HG03135 (cell line): ENCODE results near the gene GLS.
"Not testable (repeated sequence)": the region's sequence is repeated elsewhere in the genome, so short reads cannot be mapped to it uniquely, and the experiment has no call there.

Source experiments
- ATAC-seq: cut with Tn5 transposase; IDR thresholded peaks from one replicate; pipeline ENCODE4 v1.9.1; 2021; ENCODE audit warnings: mild to moderate bottlenecking, moderate library complexity; ENCODE audit not compliant: unreplicated experiment

GLS gene

DNA sequence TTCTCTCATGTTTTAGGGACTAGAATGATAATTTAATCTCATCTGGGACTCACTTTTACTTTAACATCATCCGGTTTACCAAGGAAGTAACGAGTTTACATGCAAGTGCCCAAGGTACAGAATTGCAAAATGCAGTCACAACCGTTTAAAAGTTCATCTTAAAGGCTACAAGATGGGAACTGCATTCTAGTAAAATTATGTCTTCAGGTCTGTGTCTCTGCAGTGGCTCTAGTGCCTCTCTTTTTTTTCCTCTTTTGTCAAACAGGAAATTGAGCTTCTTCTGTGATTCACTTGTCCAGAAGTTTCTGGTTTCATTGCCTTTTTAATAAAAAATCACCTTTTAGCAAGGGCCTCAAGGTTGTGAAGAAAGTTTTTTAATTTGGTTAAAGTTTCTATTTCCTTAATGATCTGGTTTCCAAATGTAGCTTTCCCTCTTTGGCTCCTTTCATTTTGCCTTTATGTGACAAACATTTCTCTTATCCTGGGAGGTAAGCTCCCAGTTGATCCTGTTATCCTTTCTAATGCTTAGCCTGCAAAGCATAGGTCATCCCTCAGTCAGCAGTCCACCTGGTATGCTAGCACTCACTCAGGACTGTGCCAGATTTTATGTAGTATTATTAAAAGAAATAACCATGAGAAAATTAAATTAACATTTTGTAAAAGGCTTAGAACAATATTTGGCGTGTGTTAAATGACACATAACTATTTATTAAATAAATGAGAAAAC is 2.4 kb downstream of the GLS start:
- ATAC-seq: no peak

DNA sequence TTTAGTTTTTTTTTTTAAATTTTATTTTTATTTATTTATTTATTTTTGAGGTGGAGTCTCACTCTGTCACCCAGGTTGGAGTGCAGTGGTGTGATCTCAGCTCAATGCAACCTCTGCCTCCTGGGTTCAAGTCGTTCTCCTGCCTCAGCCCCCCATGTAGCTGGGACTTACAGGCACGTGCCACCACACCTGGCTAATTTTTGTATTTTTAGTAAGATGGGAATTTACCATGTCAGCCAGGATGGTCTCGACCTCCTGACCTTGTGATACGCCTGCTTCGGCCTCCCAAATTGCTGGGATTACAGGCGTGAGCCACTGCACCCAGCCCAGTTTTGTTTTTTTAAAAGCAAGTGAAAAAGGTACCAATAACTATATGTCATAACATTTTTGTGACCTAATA is 5.2 kb downstream of the GLS start:
- not testable (repeated sequence) for ATAC-seq

DNA sequence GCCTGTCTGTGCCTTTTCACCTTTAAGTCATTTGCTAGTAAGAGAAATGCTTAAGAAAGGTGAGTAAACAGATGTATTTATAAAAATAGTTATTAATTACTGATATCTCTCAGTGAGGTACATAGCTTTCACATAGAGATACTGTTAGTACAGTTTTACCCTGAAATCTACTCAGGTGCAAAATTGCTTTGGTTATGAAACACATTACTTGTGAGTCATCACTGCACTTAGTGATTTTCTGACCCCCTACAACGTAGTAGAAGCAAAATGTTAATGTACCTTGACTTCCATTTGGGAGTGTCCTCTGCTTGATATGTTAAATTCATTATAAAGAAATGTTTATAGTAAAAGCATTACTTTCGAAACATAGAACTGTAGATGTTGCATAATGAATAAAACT is 6.5 kb downstream of the GLS start:
- ATAC-seq: peak; percentile 59

DNA sequence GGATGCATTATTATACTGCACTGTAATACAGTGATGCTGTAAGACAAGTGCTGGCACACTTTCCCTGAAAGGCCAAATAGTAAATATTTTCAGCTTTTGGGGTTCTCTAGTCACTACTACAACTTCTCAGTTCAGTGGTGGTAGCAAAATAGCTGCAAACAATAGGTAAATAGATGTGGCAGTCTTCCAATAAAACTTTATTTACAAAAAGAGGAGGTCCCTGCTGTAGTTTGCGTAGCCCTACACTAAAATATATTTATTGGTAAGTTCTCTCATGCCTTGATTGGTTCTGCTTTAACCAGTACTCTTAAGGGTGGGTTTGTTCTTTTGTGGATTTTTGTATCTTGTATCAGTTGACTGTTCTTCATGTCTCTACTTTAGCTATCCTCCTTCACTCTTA is 7.8 kb downstream of the GLS start:
- no peak for ATAC-seq

DNA sequence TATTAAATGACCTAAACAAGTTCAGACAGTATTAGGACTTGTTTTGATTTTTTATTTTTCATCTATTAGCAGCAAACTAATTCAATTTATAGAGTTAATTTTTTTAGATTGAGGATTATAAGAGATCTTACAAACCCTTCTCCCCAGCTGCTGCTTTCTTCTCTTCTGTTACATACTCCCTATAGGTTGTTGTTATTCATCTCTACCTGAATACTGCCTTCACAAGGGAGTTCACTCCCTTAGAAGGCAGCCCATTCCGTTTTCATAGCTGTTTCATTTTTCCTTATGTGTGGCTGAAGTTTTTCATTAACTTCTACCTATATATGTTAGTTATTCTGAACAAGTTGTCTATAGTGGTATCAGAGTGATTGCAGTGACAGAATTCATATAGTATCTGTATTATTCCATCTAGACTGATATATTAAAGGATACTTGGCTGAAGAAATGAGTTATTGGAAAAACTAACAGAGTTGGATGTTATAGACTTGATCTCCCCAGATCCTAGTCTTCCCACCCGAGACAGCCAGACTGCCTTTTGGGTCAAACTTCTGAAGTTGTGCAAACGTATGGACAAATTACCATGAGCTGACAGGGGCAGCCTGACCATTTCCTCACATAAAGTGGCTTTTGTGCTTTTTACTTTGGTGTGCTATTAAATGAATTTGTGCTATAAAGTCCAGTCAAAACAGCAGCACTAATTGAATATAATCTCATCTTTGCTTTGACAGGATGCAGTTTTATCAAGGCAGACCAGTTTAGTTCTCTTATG is 8.7 kb downstream of the GLS start:
- no peak for ATAC-seq

DNA sequence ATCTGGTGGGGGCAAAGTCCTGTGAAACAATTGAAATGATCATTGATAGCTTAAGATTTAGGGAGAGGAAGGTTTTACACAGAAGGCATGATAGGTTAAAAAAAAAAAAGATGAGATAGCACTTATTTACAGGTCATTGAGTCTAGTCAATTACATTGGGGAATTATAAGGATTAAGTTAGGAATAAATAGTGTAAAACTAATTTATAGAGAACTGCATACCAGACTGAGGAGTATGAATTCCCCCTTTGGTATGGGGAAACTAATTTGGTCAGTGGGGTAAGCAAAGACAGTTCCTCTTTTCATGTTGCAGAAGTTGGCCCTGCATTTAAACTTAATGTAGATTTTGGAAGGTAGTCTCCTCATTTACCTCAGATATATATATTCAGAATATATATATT is 10.8 kb downstream of the GLS start:
- no peak for ATAC-seq

GRCh38 chr2:190891889-190892288 is 11.3 kb downstream of the GLS start:
- ATAC-seq: no peak

- no peak for ATAC-seq
Measured at GRCh38 chr2:190893157-190893556, 12.5 kb downstream of the GLS start.

GRCh38 chr2:190896477-190896876 is 15.9 kb downstream of the GLS start:
- ATAC-seq: no peak

GRCh38 chr2:190903693-190904450 is 23.3 kb downstream of the GLS start:
- no peak for ATAC-seq

GRCh38 chr2:190904640-190905261 is 24.1 kb downstream of the GLS start:
- ATAC-seq: no peak

- ATAC-seq: no peak
Measured at GRCh38 chr2:190908532-190908931, 27.9 kb downstream of the GLS start.

DNA sequence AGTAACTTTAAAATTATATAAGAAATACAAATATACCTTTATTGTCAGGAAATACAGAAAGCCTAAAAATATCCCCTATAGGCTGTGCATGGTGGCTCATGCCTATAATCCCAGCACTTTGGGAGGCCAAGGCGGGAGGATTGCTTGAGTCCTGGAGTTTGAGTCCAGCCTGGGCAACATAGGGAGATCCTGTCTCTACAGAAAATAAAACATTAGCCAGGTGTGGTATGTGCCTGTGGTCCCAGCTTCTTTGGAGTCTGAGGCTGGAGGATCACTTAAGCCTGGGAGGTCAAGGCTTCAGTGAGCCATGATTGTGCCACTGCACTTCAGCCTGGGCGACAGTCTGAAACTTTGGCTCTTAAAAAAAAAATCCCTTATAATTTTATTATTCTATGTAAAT is 29.1 kb downstream of the GLS start:
- ATAC-seq: no peak

DNA sequence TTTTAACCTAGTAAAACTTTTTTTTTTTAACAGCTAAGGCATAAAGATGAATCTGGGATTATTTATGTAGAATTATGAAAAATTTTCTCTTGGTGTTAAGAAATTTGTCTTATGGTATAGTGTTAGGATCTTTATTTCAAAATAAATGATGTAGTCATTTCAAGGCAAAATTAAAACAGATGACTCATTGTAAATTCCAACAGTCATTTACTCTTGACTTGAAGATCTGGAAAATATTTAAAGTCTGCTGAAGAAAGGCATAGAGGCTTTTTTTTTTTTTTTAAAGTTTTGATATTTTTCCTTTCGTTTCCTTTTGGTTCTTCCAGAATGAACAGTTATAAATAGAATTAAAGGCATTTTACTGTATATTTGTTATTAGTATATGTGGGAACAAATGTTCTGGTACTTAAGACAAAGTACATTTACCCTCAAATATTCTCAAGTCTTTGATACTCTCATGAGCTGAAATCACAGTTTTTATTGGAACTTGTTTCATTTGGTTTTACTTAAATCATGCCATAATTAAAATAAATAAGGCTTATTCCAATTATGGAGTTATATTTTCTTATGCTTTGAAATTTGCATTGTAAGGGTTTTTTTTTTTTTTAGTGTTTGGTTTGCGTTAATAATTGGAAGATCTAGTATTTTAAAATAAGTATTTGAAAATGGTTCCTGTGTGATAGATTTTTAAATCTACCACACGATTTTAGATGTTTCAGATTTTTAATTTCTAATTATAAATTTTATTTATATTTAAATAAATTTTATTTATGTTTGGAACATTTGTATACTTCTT is 29.9 kb downstream of the GLS start:
- no peak for ATAC-seq

- ATAC-seq: peak; percentile 90
Measured at GRCh38 chr2:190911813-190912212, 31.2 kb downstream of the GLS start.

- ATAC-seq: no peak
Measured at GRCh38 chr2:190912726-190913125, 32.1 kb downstream of the GLS start.

- no peak for ATAC-seq
Measured at GRCh38 chr2:190913725-190914124, 33.1 kb downstream of the GLS start.

- no peak for ATAC-seq
Measured at GRCh38 chr2:190916829-190917228, 36.2 kb downstream of the GLS start.

DNA sequence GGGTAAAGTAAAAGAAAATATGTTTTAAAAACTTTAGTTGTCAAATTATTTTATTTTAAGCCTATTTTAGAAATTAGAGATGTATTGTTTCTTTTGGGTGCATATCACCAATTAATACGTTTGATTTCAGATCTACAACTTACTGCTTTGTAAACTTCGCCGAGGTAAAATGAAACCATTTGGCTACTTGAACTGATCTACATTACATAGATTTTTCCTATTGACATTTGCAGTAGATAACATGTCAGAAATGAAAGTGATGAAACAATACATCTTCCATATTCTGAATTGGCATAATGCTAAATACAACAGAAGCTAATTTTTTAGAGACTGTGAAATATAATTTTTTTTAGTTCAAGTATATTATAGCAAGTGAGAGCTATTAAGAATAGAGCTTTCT is 39.5 kb downstream of the GLS start:
- ATAC-seq: no peak

GRCh38 chr2:190922376-190922775 is 41.8 kb downstream of the GLS start:
- no peak for ATAC-seq

- ATAC-seq: no peak
Measured at GRCh38 chr2:190927301-190927700, 46.7 kb downstream of the GLS start.
